ENCODE data around the gene ZNF385C. TPM values are rescaled to one million over a fixed set of nuclear protein-coding genes. Genes with fewer than 3 reads are reported as not detected.

ZNF385C gene
- total and polyA plus RNA-seq, 2 of the 13 experiments (the other 11 are each of a cell fraction or from before 2014, with no cell fraction given): 2.3 to 6.1 TPM

DNA sequence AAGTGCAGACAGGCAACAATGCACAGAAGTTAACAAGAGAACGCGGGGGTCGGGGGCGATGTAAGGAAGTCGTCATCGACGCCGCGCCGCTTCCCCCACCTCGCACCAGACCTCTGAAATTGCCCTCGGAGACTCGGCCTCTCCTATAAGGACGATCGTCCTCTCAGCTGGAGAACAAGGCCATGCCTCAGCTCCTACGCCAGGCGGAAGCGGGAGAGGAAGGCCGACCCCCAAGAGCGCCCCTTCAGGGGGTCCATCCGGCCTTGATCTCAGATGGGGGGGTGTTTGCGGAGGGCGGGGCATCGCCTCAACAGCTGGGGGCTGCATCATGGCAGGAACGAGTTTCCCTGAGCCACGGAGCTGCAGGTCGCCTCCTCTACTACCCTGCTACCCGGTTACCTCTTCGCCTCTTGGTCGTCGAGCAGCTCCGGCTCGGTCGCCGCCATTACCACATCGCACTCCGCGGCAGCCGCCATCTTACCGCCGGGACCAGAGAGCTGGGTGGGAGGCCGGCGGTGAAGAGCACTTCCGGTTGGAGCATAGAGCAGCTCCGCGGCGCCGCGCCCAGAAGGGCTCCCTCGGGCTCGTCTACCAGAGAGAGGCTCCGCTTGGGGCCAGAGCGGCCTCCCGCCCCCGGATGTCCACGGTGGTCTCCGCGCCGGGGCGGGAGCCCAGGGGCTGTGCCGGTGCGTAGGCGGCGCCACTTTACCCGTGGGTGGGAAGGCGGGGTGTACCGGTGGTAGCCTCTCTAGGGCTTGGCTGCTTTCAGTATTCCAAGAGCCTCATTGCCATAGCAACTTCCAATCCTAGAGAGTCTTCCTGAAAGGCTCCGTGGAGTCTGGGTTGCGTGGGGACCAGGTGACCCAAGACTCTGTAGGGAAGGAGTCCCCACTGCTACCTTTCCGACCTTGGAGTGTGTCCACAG lies 81.1 kb downstream of the ZNF385C start, which contains the start of gene DNAJC7 (continued):
- TF ChIP-seq RFXAP (CRISPR knock-in tag; IDR thresholded peaks at IDR 0.05; ENCODE audit: borderline replicate concordance): peak; percentile 86; the same call in 1 of the 2 replicates
- TF ChIP-seq, protein P1, sequence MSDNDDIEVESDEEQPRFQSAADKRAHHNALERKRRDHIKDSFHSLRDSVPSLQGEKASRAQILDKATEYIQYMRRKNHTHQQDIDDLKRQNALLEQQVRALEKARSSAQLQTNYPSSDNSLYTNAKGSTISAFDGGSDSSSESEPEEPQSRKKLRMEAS (IDR thresholded peaks at IDR 0.05): peak; percentile 82
- TF ChIP-seq NFE2L1 (CRISPR knock-in tag; IDR thresholded peaks at IDR 0.05; ENCODE audit: borderline replicate concordance): no peak
- peak; percentile 97; the same call in 1 of the 2 replicates for TF ChIP-seq ZNF354B (CRISPR knock-in tag; IDR thresholded peaks at IDR 0.05)
- peak; percentile 68; the same call in 1 of the 2 replicates for TF ChIP-seq ZMYM2 (CRISPR knock-in tag; IDR thresholded peaks at IDR 0.05)
- TF ChIP-seq FOXK1 (CRISPR knock-in tag; IDR thresholded peaks at IDR 0.05; ENCODE audit: borderline replicate concordance, low read depth): peak; percentile 83
- peak; percentile 85; the same call in 1 of the 2 replicates for TF ChIP-seq ZNF766 (CRISPR knock-in tag; IDR thresholded peaks at IDR 0.05; ENCODE audit: borderline replicate concordance)
- peak; percentile 99 for TF ChIP-seq NRL (CRISPR knock-in tag; IDR thresholded peaks at IDR 0.05; ENCODE audit: borderline replicate concordance)
- TF ChIP-seq ZNF232 (CRISPR knock-in tag; IDR thresholded peaks at IDR 0.05; ENCODE audit: borderline replicate concordance): peak; percentile 78
- TF ChIP-seq, protein P2, sequence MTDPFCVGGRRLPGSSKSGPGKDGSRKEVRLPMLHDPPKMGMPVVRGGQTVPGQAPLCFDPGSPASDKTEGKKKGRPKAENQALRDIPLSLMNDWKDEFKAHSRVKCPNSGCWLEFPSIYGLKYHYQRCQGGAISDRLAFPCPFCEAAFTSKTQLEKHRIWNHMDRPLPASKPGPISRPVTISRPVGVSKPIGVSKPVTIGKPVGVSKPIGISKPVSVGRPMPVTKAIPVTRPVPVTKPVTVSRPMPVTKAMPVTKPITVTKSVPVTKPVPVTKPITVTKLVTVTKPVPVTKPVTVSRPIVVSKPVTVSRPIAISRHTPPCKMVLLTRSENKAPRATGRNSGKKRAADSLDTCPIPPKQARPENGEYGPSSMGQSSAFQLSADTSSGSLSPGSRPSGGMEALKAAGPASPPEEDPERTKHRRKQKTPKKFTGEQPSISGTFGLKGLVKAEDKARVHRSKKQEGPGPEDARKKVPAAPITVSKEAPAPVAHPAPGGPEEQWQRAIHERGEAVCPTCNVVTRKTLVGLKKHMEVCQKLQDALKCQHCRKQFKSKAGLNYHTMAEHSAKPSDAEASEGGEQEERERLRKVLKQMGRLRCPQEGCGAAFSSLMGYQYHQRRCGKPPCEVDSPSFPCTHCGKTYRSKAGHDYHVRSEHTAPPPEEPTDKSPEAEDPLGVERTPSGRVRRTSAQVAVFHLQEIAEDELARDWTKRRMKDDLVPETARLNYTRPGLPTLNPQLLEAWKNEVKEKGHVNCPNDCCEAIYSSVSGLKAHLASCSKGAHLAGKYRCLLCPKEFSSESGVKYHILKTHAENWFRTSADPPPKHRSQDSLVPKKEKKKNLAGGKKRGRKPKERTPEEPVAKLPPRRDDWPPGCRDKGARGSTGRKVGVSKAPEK (CRISPR knock-in tag; IDR thresholded peaks at IDR 0.05; ENCODE audit: borderline replicate concordance): no peak
- TF ChIP-seq ZNF101 (CRISPR knock-in tag; IDR thresholded peaks at IDR 0.05; ENCODE audit: borderline replicate concordance, low read depth): peak; percentile 92; the same call in 1 of the 2 replicates
- no peak for TF ChIP-seq ZNF292 (CRISPR knock-in tag; IDR thresholded peaks at IDR 0.05; ENCODE audit: borderline replicate concordance, low read depth)
- no peak for TF ChIP-seq NBN (conservative IDR thresholded peaks at IDR 0.05)
- TF ChIP-seq MTA3 (CRISPR knock-in tag; IDR thresholded peaks at IDR 0.05): no peak
- TF ChIP-seq NFE2 (CRISPR knock-in tag; IDR thresholded peaks at IDR 0.05): no peak; the same call in 1 of the 2 replicates
- TF ChIP-seq, protein P3, sequence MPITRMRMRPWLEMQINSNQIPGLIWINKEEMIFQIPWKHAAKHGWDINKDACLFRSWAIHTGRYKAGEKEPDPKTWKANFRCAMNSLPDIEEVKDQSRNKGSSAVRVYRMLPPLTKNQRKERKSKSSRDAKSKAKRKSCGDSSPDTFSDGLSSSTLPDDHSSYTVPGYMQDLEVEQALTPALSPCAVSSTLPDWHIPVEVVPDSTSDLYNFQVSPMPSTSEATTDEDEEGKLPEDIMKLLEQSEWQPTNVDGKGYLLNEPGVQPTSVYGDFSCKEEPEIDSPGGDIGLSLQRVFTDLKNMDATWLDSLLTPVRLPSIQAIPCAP (CRISPR knock-in tag; IDR thresholded peaks at IDR 0.05; ENCODE audit: low read depth): 0 out of 2 replicates have a peak, but pooled peaks have one; percentile 77
- TF ChIP-seq HNF4G (IDR thresholded peaks at IDR 0.05; ENCODE audit: borderline replicate concordance, low read depth, low read length): no peak
- TF ChIP-seq HNF4G (CRISPR knock-in tag; IDR thresholded peaks at IDR 0.05; ENCODE audit: borderline replicate concordance, low read depth): peak; percentile 44; the same call in 1 of the 2 replicates
- TF ChIP-seq ZNF333 (CRISPR knock-in tag; IDR thresholded peaks at IDR 0.05; ENCODE audit: borderline replicate concordance): peak; percentile 91
- peak; percentile 72; the same call in 1 of the 2 replicates for TF ChIP-seq ZNF441 (CRISPR knock-in tag; IDR thresholded peaks at IDR 0.05; ENCODE audit: borderline replicate concordance)
